SJSA1 (cell line): ENCODE results near the gene PRM1. TPM values are rescaled to one million over a fixed set of nuclear protein-coding genes. Genes with fewer than 3 reads are reported as not detected.

Source experiments
- DNase-seq, 2 experiments: peaks; one replicate each; pipeline ENCODE4 v3.0.0-alpha.2; 2015 to 2020; ENCODE audit warnings: low spot score in 2 of 2, low read depth in 1 of 2
- H3K27ac ChIP-seq: fragments of 250-450 bp; sonication (Bioruptor Pico); 2 replicates; pipeline ENCODE4 v1.5.1; 2020; ENCODE audit warnings: mild to moderate bottlenecking, moderate library complexity
- H3K27me3 ChIP-seq: fragments of 250-450 bp; sonication (Bioruptor Pico); replicated peaks from 2 replicates; pipeline ENCODE4 v1.5.1; 2020; ENCODE audit warnings: mild to moderate bottlenecking, moderate library complexity
- H3K36me3 ChIP-seq: fragments of 250-450 bp; sonication (Bioruptor Pico); 2 replicates; pipeline ENCODE4 v1.5.1; 2020; ENCODE audit warnings: mild to moderate bottlenecking
- H3K4me1 ChIP-seq: fragments of 250-450 bp; sonication (Bioruptor Pico); replicated peaks from 2 replicates; pipeline ENCODE4 v1.6.1; 2021; ENCODE audit warnings: mild to moderate bottlenecking
- H3K4me3 ChIP-seq: fragments of 250-450 bp; sonication (Bioruptor Pico); 2 replicates; pipeline ENCODE4 v1.5.1; 2020; ENCODE audit warnings: mild to moderate bottlenecking
- H3K9me3 ChIP-seq: fragments of 250-450 bp; sonication (Bioruptor Pico); replicated peaks from 2 replicates; pipeline ENCODE4 v1.5.1; 2020; ENCODE audit warnings: mild to moderate bottlenecking
- total RNA-seq: library from RNA; depleted of rRNA; stranded (reverse); fragments of >200 nt; shearing (Covaris generic); gene quantifications from 2 replicates; pipeline ENCODE4 v1.2.3, GENCODE V29; 2014

The PRM1 gene
- total RNA-seq, 1 experiment from 2014 or later, result not detected

GRCh38 chr16:11263737-11264136 lies 17.4 kb downstream of the PRM1 start:
- no peak for DNase-seq
- H3K27me3 ChIP-seq, result no peaks in the 10 kb centered on the region

GRCh38 chr16:11262915-11263314 lies 18.2 kb downstream of the PRM1 start:
- Histone ChIP-seq H3K27ac (no peak overlapping the region), H3K27me3 (no peaks in the 10 kb centered on the region), H3K4me3 (no peak overlapping the region), H3K4me1 (peaks cover 12% of the 10 kb centered on the region), H3K36me3 (no peaks in the 10 kb centered on the region), H3K9me3 (no peaks in the 10 kb centered on the region)
- DNase-seq, result no peak

More at GRCh38 chr16:11263737-11264136, 17.4 kb downstream of the PRM1 start:
- H3K9me3 ChIP-seq, result no peaks in the 10 kb centered on the region
- no peak overlapping the region for H3K27ac ChIP-seq
- H3K4me3 ChIP-seq, result no peak overlapping the region
- peaks cover 5% of the 10 kb centered on the region for H3K4me1 ChIP-seq
- no peaks in the 10 kb centered on the region for H3K36me3 ChIP-seq

- no peak for DNase-seq
- Histone ChIP-seq H3K36me3 (peaks cover 5% of the 10 kb centered on the region; the same call in 1 of the 2 replicates), H3K27me3 (no peaks in the 10 kb centered on the region), H3K4me1 (peaks cover 25% of the 10 kb centered on the region), H3K9me3 (no peaks in the 10 kb centered on the region), H3K4me3 (no peak overlapping the region), H3K27ac (no peak overlapping the region)
Measured at GRCh38 chr16:11260596-11260966, 20.5 kb downstream of the PRM1 start.

- Histone ChIP-seq H3K4me3 (no peak overlapping the region), H3K27me3 (no peaks in the 10 kb centered on the region), H3K27ac (no peak overlapping the region), H3K9me3 (no peaks in the 10 kb centered on the region), H3K36me3 (peaks cover 11% of the 10 kb centered on the region), H3K4me1 (peaks cover 27% of the 10 kb centered on the region)
- DNase-seq, result no peak
Measured at GRCh38 chr16:11259655-11260595, 21.2 kb downstream of the PRM1 start.

- peaks cover 38% of the 10 kb centered on the region for H3K4me1 ChIP-seq
- peaks cover 22% of the 10 kb centered on the region for H3K36me3 ChIP-seq
- H3K27me3 ChIP-seq, result no peaks in the 10 kb centered on the region
- no peaks in the 10 kb centered on the region for H3K9me3 ChIP-seq
- H3K4me3 ChIP-seq, result no peak overlapping the region
- no peak overlapping the region for H3K27ac ChIP-seq
- DNase-seq, result no peak
Measured at GRCh38 chr16:11258553-11259492, 22.3 kb downstream of the PRM1 start.

DNA sequence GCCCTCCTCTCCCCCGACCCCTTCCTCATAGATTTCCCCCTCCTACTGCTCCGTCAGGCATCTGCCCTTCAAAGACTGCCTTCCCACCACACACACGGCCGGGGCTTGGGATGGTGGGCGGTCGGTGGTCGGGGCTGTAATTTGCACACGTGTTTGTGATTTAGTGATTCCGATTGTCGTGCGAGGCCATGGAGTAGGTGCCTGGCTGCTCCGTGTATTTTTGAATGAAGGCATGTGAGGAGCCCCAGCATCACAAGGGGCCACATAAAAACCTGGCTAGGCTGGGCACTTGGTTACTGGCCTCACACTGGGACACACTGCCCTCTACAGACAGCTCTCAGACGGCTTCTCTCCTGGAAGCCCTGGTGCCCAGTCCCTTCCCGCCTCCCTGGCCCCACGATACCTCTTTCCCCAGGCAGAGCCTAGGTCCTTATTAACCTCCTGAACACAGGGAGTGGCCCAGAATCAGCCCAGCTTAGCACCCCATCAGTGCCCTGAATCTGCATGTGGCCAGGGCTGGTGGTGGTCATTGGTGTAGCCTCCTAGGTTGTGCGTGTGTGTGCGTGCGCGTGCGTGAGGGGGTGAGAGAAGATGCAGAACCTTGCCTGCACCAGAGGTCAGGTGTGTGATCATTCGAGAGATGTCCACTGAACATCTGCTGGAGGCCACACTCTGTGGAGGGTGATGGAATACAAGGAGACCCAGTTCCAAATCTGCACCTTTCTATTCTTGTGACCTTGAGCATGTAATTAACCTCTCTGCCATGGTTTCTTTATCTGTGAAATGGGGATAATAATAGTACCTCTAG lies 23.8 kb downstream of the PRM1 start:
- H3K9me3 ChIP-seq, result no peaks in the 10 kb centered on the region
- H3K27ac ChIP-seq, result peak overlapping the region; percentile 96
- no peaks in the 10 kb centered on the region for H3K27me3 ChIP-seq
- H3K36me3 ChIP-seq, result peaks cover 37% of the 10 kb centered on the region
- DNase-seq, result peak; percentile 73 to 81
- H3K4me1 ChIP-seq, result peaks cover 51% of the 10 kb centered on the region
- peak overlapping the region; percentile 80 for H3K4me3 ChIP-seq

DNA sequence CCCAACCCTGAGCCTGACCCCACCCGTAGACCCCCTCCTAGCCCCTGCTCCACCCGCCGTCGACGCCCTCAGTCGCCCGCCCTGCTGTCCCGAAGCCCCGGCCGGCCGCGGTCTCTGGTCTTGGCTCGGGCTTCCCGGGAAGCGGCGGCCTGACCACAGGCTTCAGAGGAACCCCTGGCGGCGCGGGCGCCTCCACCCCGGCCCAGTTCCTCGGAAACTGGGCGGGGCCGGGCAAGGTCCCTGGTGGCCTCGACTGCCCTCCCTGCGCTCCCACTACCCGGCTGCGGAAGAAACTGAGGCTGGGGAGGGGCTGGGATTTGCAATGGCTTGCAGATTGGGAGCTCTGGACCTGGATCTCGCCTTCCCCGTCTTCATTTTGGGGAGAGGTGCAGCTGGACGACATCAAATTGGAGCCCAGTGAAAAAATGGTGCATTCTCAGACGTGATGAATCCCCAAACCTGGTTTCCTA lies 24.4 kb downstream of the PRM1 start:
- peaks cover 44% of the 10 kb centered on the region for H3K36me3 ChIP-seq
- DNase-seq, result peak; percentile 75 to 76

DNA sequence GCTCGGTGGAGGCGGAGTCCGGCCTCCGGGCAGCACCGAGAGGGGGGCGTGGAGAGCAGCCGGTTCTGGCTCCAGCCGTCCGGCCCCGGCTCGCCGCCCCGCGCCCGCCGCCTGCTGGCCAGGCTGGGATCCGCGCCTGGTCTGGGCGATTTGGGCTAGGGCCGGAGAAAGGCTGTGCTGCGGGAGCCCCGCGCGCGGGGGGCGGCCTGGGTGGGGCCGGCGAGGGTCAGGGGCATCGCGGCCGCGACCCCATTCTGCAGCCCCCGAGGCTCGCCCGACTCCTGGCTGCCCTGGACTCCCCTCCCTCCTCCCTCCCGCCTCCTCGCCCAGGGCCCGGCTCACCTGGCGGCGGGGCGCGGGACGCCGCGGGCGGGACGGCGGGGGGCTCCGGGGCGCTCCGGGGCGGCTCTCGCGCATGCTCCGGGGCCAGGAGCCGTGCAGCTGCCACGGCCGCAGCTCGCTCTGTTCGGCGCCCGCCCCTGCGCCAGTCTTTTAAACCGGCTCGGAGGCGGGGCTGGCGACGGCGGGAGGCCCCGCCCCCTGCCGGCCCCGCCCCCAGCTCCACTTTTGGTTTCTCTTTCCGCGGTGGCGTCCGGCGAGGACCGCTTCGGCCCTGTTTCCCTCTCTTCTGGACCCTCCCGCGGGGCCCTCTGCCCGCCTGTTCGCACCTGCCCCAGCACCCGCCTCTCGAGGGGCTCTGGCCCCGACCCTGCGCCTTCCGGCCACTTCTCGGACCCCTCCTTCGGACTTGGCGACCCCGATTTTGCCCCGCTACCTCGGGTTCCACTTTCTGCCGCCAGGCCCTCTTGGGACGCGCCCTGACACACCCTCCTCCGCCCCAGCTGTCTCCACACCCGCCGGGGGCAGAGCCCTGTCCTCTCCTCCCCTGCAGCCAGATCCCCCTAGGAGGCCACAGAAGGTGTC lies 25.1 kb downstream of the PRM1 start, which contains the start of gene SOCS1:
SOCS1 (minus strand) TSS at position 468 of the 924 bp plus-strand sequence. CDS start 726 bp downstream, outside the sequence.
- Histone ChIP-seq H3K4me3 (peak within 1 kb of the TSS; percentile 80), H3K9me3 (no peaks in the 10 kb centered on the region), H3K4me1 (peaks cover 57% of the 10 kb centered on the region), H3K27me3 (no peaks in the 10 kb centered on the region), H3K36me3 (peaks cover 49% of the 10 kb centered on the region), H3K27ac (peak within 1 kb of the TSS; percentile 96)
- DNase-seq, result peak; percentile 88 to 97

More for the DNA sequence above, 24.4 kb downstream of the PRM1 start:
- H3K4me1 ChIP-seq, result peaks cover 57% of the 10 kb centered on the region
- no peaks in the 10 kb centered on the region for H3K9me3 ChIP-seq
- H3K27me3 ChIP-seq, result no peaks in the 10 kb centered on the region
- H3K4me3 ChIP-seq, result peak overlapping the region; percentile 80
- peak overlapping the region; percentile 96 for H3K27ac ChIP-seq

- no peak overlapping the region for H3K27ac ChIP-seq
- H3K36me3 ChIP-seq, result peaks cover 49% of the 10 kb centered on the region
- no peaks in the 10 kb centered on the region for H3K27me3 ChIP-seq
- H3K9me3 ChIP-seq, result no peaks in the 10 kb centered on the region
- H3K4me1 ChIP-seq, result peaks cover 57% of the 10 kb centered on the region
- DNase-seq, result peak in 1 of 2 experiments; percentile 42
- peak overlapping the region; percentile 80 for H3K4me3 ChIP-seq
Measured at GRCh38 chr16:11254913-11255736, 26.0 kb downstream of the PRM1 start.

DNA sequence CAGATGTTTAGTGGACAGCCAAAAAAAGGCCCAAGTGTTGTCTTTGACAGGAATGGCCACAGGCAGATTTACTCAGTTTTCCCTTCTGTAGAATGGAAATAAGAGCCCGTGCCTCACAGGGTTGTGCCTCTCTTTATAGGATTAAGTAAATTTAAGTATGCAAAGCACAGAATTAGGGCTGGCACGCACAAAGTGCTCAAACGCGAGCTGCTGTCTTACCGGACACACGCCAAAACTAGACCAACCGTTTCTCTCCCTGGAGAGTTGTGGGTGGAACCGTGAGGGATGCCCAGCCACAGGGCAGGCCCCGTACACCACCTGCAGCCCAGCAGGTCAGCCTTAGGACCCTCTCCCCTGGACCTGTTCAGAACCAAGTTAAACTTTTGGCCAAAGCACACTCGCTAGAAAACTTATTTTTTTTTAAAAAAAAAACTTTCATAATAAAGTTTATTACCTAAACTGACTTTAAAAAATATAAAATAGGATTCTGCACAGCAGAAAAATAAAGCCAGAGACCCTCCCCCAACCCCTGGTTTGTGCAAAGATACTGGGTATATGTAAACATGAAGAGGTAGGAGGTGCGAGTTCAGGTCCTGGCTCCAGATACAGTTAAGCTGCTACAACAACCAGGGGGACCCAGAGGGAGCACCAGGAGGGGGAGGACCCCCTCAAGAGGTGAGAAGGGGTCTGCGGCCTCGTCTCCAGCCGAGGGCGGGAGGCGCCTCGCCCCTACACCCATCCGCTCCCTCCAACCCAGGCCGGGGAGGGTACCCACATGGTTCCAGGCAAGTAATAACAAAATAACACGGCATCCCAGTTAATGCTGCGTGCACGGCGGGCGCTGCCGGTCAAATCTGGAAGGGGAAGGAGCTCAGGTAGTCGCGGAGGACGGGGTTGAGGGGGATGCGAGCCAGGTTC lies 26.9 kb downstream of the PRM1 start:
- Histone ChIP-seq H3K9me3 (no peaks in the 10 kb centered on the region), H3K27ac (no peak overlapping the region), H3K4me1 (peaks cover 57% of the 10 kb centered on the region), H3K36me3 (peaks cover 49% of the 10 kb centered on the region), H3K4me3 (peak overlapping the region; percentile 80), H3K27me3 (no peaks in the 10 kb centered on the region)
- DNase-seq, result peak in 1 of 2 experiments; percentile 30
